Glutamatergic neuron (in vitro differentiated cells): Measurements from ENCODE around the gene CR1. TPM values are rescaled to one million over a fixed set of nuclear protein-coding genes. Genes with fewer than 3 reads are reported as not detected.
"Not testable (repeated sequence)": the region's sequence is repeated elsewhere in the genome, so short reads cannot be mapped to it uniquely, and the experiment has no call there.

ENCODE experiments used
- DNase-seq: peaks from one replicate; pipeline ENCODE4 v3.0.0; 2022
- H3K27ac Mint-ChIP-seq: one replicate; pipeline ENCODE4 v1.8.0; 2020; ENCODE audit warnings: mild to moderate bottlenecking, mixed read lengths, inconsistent platforms; ENCODE audit not compliant: unreplicated experiment
- H3K27me3 Mint-ChIP-seq: one replicate; pipeline ENCODE4 v1.8.0; 2020; ENCODE audit warnings: mild to moderate bottlenecking, moderate library complexity, mixed read lengths, inconsistent platforms; ENCODE audit not compliant: unreplicated experiment
- H3K36me3 Mint-ChIP-seq: one replicate; pipeline ENCODE4 v1.8.0; 2020; ENCODE audit warnings: mild to moderate bottlenecking, mixed read lengths, inconsistent platforms; ENCODE audit not compliant: unreplicated experiment
- H3K4me1 Mint-ChIP-seq: one replicate; pipeline ENCODE4 v1.8.0; 2020; ENCODE audit warnings: mild to moderate bottlenecking, low read depth, mixed read lengths, inconsistent platforms; ENCODE audit not compliant: unreplicated experiment
- H3K4me3 Mint-ChIP-seq: one replicate; pipeline ENCODE4 v1.8.0; 2020; ENCODE audit warnings: mild to moderate bottlenecking, mixed read lengths, inconsistent platforms; ENCODE audit not compliant: unreplicated experiment
- H3K9me3 Mint-ChIP-seq: one replicate; pipeline ENCODE4 v1.8.0; 2020; ENCODE audit warnings: mild to moderate bottlenecking, moderate library complexity, mixed read lengths, inconsistent platforms; ENCODE audit not compliant: unreplicated experiment
- CTCF ChIP-seq: fragments of 200-600 bp; sonication (generic); IDR thresholded peaks from one replicate; pipeline ENCODE4 v1.5.0; 2021; ENCODE audit not compliant: partially characterized antibody, unreplicated experiment
- total RNA-seq: library from RNA; stranded (reverse); fragmentation: NEBNext Ultra II Directional; extraction: Animal tissue kit (Norgen Biotek cat#: 25700); gene quantifications from one replicate; pipeline ENCODE4 v1.2.1, GENCODE V29; 2021; ENCODE audit not compliant: unreplicated experiment

CR1 gene
- total RNA-seq, 1 donor from 2014 or later: not detected

- Mint-ChIP-seq H3K27me3 (peaks cover 3% of the 10 kb centered on the region), H3K36me3 (no peaks in the 10 kb centered on the region), H3K4me3 (no peak overlapping the region), H3K9me3 (no peaks in the 10 kb centered on the region), H3K4me1 (no peaks in the 10 kb centered on the region), H3K27ac (no peak overlapping the region)
- no peak for TF ChIP-seq CTCF
- DNase-seq: peak; percentile 60
Observed at GRCh38 chr1:207579436-207579799, 83.5 kb downstream of the CR1 start.

GRCh38 chr1:207581496-207582153, 85.7 kb downstream of the CR1 start:
- DNase-seq: no peak
- no peaks in the 10 kb centered on the region for H3K36me3 Mint-ChIP-seq
- H3K4me3 Mint-ChIP-seq: no peak overlapping the region
- peaks cover 3% of the 10 kb centered on the region for H3K27me3 Mint-ChIP-seq
- no peak for TF ChIP-seq CTCF
- H3K4me1 Mint-ChIP-seq: no peaks in the 10 kb centered on the region
- no peaks in the 10 kb centered on the region for H3K9me3 Mint-ChIP-seq
- H3K27ac Mint-ChIP-seq: no peak overlapping the region

GRCh38 chr1:207589506-207589905, 93.5 kb downstream of the CR1 start:
- H3K9me3 Mint-ChIP-seq, H3K36me3 Mint-ChIP-seq, H3K27ac Mint-ChIP-seq, H3K27me3 Mint-ChIP-seq, H3K4me1 Mint-ChIP-seq, H3K4me3 Mint-ChIP-seq, DNase-seq: not testable (repeated sequence)

- H3K36me3 Mint-ChIP-seq, H3K9me3 Mint-ChIP-seq: not testable (repeated sequence)
Observed at GRCh38 chr1:207591205-207591604, 95.2 kb downstream of the CR1 start.

GRCh38 chr1:207594095-207594494, 98.1 kb downstream of the CR1 start:
- DNase-seq, H3K4me1 Mint-ChIP-seq, H3K4me3 Mint-ChIP-seq, H3K27me3 Mint-ChIP-seq, H3K9me3 Mint-ChIP-seq, H3K36me3 Mint-ChIP-seq, H3K27ac Mint-ChIP-seq: not testable (repeated sequence)

More at GRCh38 chr1:207591205-207591604, 95.2 kb downstream of the CR1 start:
- not testable (repeated sequence) for DNase-seq, H3K4me3 Mint-ChIP-seq, H3K27me3 Mint-ChIP-seq, H3K27ac Mint-ChIP-seq, H3K4me1 Mint-ChIP-seq

GRCh38 chr1:207603777-207604176, 107.8 kb downstream of the CR1 start:
- no peak overlapping the region for H3K27ac Mint-ChIP-seq
- no peaks in the 10 kb centered on the region for H3K36me3 Mint-ChIP-seq
- TF ChIP-seq CTCF: no peak
- H3K4me3 Mint-ChIP-seq: no peak overlapping the region
- no peaks in the 10 kb centered on the region for H3K9me3 Mint-ChIP-seq
- H3K4me1 Mint-ChIP-seq: no peaks in the 10 kb centered on the region
- no peak for DNase-seq
- no peaks in the 10 kb centered on the region for H3K27me3 Mint-ChIP-seq
